ENCODE results near the gene ELAVL1. TPM values are rescaled to one million over a fixed set of nuclear protein-coding genes. Genes with fewer than 3 reads are reported as not detected.

ELAVL1 gene
- total RNA-seq, 1 donor from 2014 or later = 43.7 TPM

- DNase-seq (ENCODE audit: low read depth) = no peak
Measured at GRCh38 chr19:8021374-8021773, 15.9 kb upstream of the ELAVL1 start.

GRCh38 chr19:8020681-8021080 lies 15.2 kb upstream of the ELAVL1 start:
- DNase-seq (ENCODE audit: low read depth) = no peak

DNA sequence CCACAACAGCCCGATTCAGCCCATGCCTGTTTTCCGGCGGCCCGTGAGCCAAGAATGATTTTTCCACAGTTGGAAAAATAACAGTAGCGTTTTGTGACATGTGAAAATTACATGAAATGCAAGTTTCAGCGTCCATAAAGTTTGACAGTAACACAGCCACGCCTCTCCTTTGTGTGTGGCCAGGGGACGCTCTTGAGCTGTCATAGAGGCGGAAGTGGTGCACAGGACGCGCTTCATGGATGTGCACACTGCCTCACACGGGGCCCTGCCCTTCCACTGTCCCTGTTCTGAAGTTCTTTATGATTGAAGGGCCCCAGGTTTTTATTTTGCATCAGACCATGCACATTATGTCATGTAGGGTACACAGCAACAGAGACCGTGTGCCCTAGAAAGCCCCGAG lies 12.4 kb upstream of the ELAVL1 start:
- no peak for DNase-seq (ENCODE audit: low read depth)

DNA sequence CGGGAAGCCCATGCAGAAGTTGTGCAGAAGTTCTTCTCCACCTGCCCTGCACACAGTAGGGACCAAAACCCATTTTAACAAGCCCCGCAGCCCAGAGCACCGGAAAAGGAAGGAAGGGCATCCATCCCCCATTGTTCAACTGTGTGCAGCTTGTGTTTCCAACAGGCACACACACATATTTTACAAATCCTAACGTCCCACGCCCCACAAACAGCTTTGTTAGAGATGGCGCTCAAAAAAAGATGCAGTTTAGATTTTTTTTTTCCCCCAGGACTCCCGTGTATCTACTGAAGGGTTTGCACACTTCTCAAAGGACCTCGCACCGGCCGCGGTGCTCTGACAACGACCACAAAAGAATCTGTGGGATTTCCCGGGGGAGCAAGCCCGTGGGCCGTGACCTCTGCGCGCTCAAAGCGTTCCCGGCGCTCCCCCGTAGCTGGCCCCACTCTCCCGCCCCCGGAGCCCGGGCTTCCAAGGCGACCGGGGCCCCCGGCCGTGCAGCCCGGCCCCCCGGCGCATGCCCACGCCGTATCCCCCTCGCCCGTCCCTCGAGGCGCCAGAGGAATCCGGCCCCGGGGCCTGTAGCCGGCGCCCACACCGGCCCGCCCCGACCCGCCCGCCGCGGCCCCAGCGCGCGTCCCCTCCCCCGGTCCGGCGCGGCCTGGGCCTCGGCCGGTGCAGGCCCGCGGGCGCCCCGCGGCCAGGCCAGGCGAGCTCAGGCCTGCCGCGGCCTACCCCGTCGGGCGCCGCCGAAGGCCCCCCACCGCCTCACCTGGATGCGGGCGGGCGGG lies 523 bp downstream of the ELAVL1 start:
- peak; percentile 34 for DNase-seq (ENCODE audit: low read depth)

DNA sequence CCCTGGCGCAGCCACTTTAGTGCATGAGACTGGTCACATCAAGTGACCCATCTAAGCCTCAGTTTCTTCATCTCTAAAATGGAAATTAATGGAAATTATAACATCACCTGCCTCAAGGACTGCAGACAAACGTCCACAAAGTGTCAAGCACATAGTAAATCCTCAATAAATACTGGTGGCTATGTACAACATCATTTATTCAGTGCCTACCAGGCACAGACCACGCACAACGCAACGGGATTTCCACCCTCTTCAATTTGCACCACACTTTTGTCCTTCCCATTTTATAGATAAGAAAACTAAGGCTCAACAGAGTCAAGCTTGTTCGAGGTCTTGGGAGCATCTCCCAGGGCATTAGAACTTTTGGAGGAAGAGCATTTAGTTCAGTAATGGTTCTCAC lies 1.4 kb downstream of the ELAVL1 start:
- DNase-seq (ENCODE audit: low read depth) = no peak

DNA sequence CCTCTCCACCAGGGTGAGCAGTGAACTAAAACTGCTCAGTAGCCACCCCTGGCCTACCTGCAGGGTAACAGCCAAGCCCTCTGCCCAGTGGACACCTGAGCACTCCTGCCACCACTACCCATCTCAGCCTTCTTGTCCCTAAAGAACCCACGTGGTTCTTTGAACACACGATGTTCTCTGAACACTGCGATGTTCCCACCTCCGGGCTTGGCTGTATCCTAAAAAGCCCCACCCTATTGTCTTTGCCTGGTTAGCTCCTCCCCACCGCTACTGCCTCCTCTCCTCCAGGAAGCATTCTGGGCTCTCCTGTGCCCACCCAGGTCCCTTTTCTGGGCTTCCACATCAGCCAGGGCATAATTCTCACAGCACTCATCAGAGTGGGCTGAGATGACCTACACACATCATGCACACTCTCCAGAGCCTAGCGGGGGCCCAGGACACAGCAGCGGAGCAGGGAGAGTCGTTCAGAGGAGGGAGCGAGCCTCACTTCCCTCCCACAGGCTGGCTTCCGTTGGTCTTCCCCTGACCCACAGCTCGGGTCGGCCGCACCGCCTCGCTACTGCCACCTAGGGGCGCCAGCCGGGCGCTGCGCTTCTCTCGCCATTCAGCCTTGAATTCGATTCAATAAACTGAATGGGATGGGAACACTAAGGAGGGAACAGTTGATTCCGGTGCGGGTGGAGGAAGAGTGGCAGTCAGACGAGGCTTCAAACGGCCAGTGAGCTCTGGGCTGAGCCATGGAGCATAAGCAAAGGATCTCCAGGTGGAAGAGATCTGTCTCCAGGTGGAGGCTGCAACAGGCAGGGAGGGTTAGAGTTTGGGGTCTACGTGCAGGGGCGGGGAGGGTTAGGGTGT lies 3.2 kb downstream of the ELAVL1 start:
- DNase-seq (ENCODE audit: low read depth) = peak; percentile 74

- DNase-seq (ENCODE audit: low read depth) = no peak
Measured at GRCh38 chr19:8001651-8001994, 3.8 kb downstream of the ELAVL1 start.

- DNase-seq (ENCODE audit: low read depth) = no peak
Measured at GRCh38 chr19:8000298-8001038, 5.0 kb downstream of the ELAVL1 start.

- DNase-seq (ENCODE audit: low read depth) = no peak
Measured at GRCh38 chr19:7999376-7999775, 6.1 kb downstream of the ELAVL1 start.

DNA sequence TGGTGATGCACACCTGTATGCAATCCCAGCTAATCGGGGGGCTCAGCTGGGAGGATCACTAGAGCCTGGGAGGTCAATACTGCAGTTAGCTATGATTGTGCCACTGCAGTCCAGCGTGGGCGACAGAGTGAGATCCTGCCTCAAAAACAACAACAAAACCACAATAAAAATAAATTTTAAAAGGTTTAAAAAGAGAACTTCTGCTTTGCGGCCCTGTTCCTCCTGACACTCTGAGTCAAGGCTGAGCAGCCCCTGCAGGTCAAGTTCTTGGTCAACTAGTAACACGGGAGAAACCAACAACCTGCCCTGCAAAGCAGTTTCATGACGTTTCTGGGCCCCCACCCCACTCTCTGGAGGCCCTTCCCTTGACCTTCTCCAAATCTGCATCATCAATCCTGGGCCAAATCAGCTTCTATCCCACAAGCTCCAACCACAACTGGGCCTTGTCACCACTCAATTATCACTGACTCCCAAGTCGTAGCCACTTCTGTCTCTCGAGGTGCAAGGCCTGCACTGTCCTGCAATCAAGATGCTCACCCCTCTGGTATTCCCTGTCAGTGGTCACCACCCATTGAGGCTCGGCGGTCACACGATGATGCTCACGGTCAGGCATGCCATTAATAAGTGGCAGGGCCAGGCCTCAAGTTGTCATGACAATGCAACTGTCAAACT lies 7.5 kb downstream of the ELAVL1 start:
- peak; percentile 91 for DNase-seq (ENCODE audit: low read depth)

DNA sequence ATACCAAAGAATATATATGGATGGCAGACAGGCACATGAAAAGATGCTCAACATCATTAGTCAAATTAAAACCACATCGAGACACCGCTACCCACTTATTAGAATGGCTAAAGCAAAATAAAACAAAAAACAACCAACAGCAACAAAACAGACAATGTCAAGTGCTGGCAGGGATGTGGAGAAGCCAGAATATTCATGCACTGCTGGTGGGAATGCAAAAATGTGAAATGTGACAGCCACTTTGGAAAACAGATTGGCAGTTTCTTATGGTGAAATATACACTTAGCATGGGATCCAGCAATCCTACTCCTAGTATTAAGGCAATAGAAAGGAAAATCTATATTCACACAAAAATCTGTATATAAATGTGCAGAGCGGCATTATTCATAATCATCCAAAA lies 8.6 kb downstream of the ELAVL1 start:
- DNase-seq (ENCODE audit: low read depth) = no peak

GRCh38 chr19:7995810-7996158 lies 9.7 kb downstream of the ELAVL1 start:
- no peak for DNase-seq (ENCODE audit: low read depth)

DNA sequence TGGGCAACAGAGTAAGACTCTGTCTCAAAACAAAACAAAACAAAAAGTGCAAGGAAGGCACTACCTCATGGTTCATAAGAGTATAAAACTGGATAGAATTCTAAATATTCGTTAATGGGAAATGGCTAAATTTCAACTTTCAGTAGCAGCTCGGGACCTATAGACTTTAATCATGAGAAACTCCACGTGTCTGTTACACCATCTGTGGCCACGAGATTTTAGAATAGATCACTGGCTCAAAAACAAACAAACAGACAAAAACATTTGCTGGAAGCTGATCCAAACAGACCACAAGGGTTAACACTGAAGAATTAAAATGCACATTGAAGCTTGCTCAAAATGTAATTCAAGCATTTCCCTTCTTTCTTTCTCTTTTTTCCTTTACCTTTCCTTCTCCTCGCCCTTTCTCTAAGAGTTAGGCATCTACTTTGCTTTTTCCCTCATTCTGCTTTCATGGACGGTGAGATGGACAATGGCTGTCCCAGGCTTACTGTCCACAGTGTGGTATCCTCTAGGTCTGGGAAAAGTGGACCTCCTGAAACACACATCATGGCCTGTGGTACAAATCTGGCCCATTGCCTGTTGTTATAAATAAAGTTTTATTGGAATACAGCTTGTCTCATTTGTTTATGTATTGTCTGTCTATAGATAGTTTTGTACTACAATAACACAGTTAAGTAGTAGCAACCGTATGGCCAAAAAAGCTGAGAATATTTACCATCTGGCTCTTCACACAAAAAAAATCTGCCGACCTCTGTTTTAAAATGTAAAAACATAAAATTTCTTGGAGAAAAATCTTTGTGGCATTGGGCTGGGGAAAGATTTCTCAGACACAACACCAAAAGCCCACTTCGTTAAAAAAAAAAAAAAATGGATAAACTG lies 10.3 kb downstream of the ELAVL1 start:
- DNase-seq (ENCODE audit: low read depth) = no peak

GRCh38 chr19:7994114-7994513 lies 11.3 kb downstream of the ELAVL1 start:
- DNase-seq (ENCODE audit: low read depth) = peak; percentile 18

DNA sequence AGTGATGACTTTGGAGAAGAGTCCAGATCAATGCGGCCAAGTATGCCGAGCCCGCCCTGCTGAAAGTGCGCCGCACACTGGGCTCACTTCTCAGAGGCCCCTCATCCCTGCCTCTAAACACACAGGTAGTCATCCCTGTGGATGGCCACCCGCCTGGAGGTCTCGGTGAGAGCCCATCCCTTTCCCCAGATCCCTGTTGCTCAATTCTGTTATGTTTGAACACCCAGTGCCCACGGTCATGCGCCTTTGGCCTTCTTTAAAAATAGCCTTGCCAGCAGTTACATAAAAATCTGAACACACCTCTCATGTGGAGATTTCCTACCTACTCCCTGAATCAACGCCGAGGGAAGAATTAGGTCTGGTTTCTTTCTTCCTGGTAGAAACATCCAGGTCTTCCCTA lies 11.9 kb downstream of the ELAVL1 start:
- DNase-seq (ENCODE audit: low read depth) = no peak

- no peak for DNase-seq (ENCODE audit: low read depth)
Measured at GRCh38 chr19:7992575-7992974, 12.9 kb downstream of the ELAVL1 start.

DNA sequence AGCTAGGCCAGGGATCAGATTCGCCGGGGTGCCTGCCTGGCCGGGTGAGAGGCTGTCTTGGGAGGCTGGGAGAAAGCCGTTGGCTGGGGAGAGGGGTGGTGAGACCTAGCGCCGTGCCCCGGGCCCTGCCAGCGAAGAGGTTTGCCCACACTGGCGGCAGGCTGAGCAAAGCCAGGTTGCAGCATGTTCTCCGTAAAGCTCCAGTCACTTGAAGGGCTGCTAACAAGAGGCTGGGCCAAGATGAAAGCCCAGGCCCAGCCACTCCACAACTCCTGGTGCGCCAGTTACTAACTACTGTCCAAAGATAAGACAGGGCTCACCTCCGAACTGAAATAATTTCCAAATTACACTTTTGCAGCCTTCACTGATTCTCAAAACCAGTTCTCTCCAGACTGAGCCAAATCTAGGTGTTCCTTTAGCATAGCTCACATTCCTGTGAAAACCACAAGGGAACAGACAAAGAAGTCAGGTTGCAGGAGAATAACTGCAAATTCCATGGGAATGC lies 16.3 kb downstream of the ELAVL1 start:
- no peak for DNase-seq (ENCODE audit: low read depth)

- peak; percentile 71 for DNase-seq (ENCODE audit: low read depth)
Measured at GRCh38 chr19:7988307-7988706, 17.1 kb downstream of the ELAVL1 start.

- no peak for DNase-seq (ENCODE audit: low read depth)
Measured at GRCh38 chr19:7987114-7987768, 18.2 kb downstream of the ELAVL1 start.
